Astrocyte (in vitro differentiated cells and primary cell): Measurements from ENCODE around the gene MLF2. TPM values are rescaled to one million over a fixed set of nuclear protein-coding genes. Genes with fewer than 3 reads are reported as not detected.

Experiments
- DNase-seq: peaks from one replicate; pipeline ENCODE4 v3.0.0-alpha.2; 2010; ENCODE audit warnings: low read depth
- FAIRE-seq: peaks from 2 replicates; lab custom pipeline; 2011; peaks lifted over from hg19 to GRCh38; lab: Jason Lieb, UNC
- H2AFZ ChIP-seq: 2 replicates; pipeline ENCODE4 v1.6.0; 2012; ENCODE audit warnings: low read depth, low read length, inconsistent platforms
- H3K27ac ChIP-seq: 2 replicates; pipeline ENCODE4 v1.5.1; 2011; ENCODE audit warnings: low read depth, low read length, inconsistent platforms
- H3K27me3 ChIP-seq: 2 replicates; pipeline ENCODE4 v1.6.0; 2011; ENCODE audit warnings: low read length, inconsistent platforms; ENCODE audit not compliant: insufficient read depth
- H3K36me3 ChIP-seq: 2 replicates; pipeline ENCODE4 v1.5.1; 2011; ENCODE audit warnings: low read length, inconsistent platforms; ENCODE audit not compliant: insufficient read depth
- H3K4me1 ChIP-seq: 2 replicates; pipeline ENCODE4 v1.5.1; 2011; ENCODE audit warnings: low read length, inconsistent platforms; ENCODE audit not compliant: insufficient read depth
- H3K4me2 ChIP-seq: 2 replicates; pipeline ENCODE4 v1.6.0; 2012; ENCODE audit warnings: low read length, inconsistent platforms
- H3K4me3 ChIP-seq: 2 replicates; pipeline ENCODE4 v1.5.1; 2011; ENCODE audit warnings: low read depth, mild to moderate bottlenecking, low read length, inconsistent platforms; ENCODE audit not compliant: insufficient read depth
- H3K79me2 ChIP-seq: 2 replicates; pipeline ENCODE4 v1.6.0; 2012; ENCODE audit warnings: mild to moderate bottlenecking, low read length, inconsistent platforms; ENCODE audit not compliant: insufficient read depth
- H3K9ac ChIP-seq: 2 replicates; pipeline ENCODE4 v1.6.0; 2012; ENCODE audit warnings: mild to moderate bottlenecking, low read length, inconsistent platforms
- H3K9me3 ChIP-seq: 2 replicates; pipeline ENCODE4 v1.5.1; 2012; ENCODE audit warnings: low read depth, mild to moderate bottlenecking, low read length, inconsistent platforms; ENCODE audit not compliant: insufficient read depth
- H4K20me1 ChIP-seq: 2 replicates; pipeline ENCODE4 v1.6.0; 2012; ENCODE audit warnings: low read length, inconsistent platforms; ENCODE audit not compliant: insufficient read depth
- H3K27ac Mint-ChIP-seq: one replicate; pipeline ENCODE4 v1.8.0; 2021; ENCODE audit warnings: mild to moderate bottlenecking, mixed read lengths; ENCODE audit not compliant: unreplicated experiment
- H3K27me3 Mint-ChIP-seq: one replicate; pipeline ENCODE4 v1.8.0; 2021; ENCODE audit warnings: low read depth, mixed read lengths; ENCODE audit not compliant: unreplicated experiment
- H3K36me3 Mint-ChIP-seq: one replicate; pipeline ENCODE4 v1.8.0; 2021; ENCODE audit warnings: low read depth, mixed read lengths; ENCODE audit not compliant: unreplicated experiment
- H3K4me1 Mint-ChIP-seq: one replicate; pipeline ENCODE4 v1.8.0; 2021; ENCODE audit warnings: low read depth, mixed read lengths; ENCODE audit not compliant: unreplicated experiment
- H3K4me3 Mint-ChIP-seq: one replicate; pipeline ENCODE4 v1.8.0; 2021; ENCODE audit warnings: mild to moderate bottlenecking, moderate library complexity, mixed read lengths; ENCODE audit not compliant: unreplicated experiment
- H3K9me3 Mint-ChIP-seq: one replicate; pipeline ENCODE4 v1.8.0; 2021; ENCODE audit warnings: mild to moderate bottlenecking, mixed read lengths; ENCODE audit not compliant: unreplicated experiment
- EZH2 ChIP-seq: IDR thresholded peaks from 2 replicates; pipeline ENCODE4 v1.6.1; 2012; ENCODE audit warnings: mild to moderate bottlenecking, low read length, inconsistent platforms; ENCODE audit not compliant: insufficient read depth
- total RNA-seq: library from RNA; stranded (reverse); gene quantifications from 2 replicates; pipeline ENCODE4 v1.2.1, GENCODE V29; 2021
- TF ChIP-seq, protein P1 (sequence below): IDR thresholded peaks from 2 replicates; pipeline ENCODE4 v1.5.1; 2011; ENCODE audit warnings: low read depth, mild to moderate bottlenecking, inconsistent platforms, low read length, moderate library complexity; ENCODE audit not compliant: insufficient read depth

MLF2 gene
- total RNA-seq, 1 donor from 2014 or later, result 316 TPM

DNA sequence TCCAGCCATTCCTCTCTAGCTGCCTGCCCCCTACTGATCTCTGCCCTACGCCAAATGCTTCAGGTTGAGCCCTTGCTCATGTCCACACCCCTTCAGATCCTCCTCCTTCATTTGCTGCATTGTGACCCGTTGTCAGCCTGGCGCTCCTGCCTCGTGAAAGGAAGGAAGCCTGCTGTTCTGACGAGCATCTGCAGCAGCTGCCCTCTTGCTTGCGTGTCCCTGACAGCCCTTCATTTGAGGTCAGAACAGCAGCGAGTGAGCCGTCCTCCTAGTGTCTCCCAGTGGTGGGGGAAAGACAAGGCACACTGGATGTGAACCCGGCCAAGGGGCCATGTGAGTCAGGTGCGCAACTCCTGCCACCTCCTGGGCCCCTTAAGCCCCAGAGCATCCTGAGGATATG lies 49.3 kb downstream of the MLF2 start:
- Mint-ChIP-seq H3K27me3 (peaks cover 34% of the 10 kb centered on the region), H3K4me3 (no peak overlapping the region), H3K27ac (no peak overlapping the region), H3K36me3 (no peaks in the 10 kb centered on the region), H3K9me3 (peaks cover under 1% of the 10 kb centered on the region), H3K4me1 (peaks cover 3% of the 10 kb centered on the region)
- Histone ChIP-seq H3K4me3 (no peak overlapping the region), H3K9me3 (no peaks in the 10 kb centered on the region), H2AFZ (no peak overlapping the region), H3K4me1 (peaks cover 5% of the 10 kb centered on the region), H3K27ac (no peak overlapping the region), H3K79me2 (no peaks in the 10 kb centered on the region), H4K20me1 (no peaks in the 10 kb centered on the region), H3K9ac (no peak overlapping the region), H3K4me2 (no peak overlapping the region), H3K36me3 (no peaks in the 10 kb centered on the region), H3K27me3 (peaks cover 27% of the 10 kb centered on the region)
- TF ChIP-seq, protein P1, sequence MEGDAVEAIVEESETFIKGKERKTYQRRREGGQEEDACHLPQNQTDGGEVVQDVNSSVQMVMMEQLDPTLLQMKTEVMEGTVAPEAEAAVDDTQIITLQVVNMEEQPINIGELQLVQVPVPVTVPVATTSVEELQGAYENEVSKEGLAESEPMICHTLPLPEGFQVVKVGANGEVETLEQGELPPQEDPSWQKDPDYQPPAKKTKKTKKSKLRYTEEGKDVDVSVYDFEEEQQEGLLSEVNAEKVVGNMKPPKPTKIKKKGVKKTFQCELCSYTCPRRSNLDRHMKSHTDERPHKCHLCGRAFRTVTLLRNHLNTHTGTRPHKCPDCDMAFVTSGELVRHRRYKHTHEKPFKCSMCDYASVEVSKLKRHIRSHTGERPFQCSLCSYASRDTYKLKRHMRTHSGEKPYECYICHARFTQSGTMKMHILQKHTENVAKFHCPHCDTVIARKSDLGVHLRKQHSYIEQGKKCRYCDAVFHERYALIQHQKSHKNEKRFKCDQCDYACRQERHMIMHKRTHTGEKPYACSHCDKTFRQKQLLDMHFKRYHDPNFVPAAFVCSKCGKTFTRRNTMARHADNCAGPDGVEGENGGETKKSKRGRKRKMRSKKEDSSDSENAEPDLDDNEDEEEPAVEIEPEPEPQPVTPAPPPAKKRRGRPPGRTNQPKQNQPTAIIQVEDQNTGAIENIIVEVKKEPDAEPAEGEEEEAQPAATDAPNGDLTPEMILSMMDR, result no peak
- no peak for TF ChIP-seq EZH2
- FAIRE-seq (no peak), DNase-seq (no peak)

DNA sequence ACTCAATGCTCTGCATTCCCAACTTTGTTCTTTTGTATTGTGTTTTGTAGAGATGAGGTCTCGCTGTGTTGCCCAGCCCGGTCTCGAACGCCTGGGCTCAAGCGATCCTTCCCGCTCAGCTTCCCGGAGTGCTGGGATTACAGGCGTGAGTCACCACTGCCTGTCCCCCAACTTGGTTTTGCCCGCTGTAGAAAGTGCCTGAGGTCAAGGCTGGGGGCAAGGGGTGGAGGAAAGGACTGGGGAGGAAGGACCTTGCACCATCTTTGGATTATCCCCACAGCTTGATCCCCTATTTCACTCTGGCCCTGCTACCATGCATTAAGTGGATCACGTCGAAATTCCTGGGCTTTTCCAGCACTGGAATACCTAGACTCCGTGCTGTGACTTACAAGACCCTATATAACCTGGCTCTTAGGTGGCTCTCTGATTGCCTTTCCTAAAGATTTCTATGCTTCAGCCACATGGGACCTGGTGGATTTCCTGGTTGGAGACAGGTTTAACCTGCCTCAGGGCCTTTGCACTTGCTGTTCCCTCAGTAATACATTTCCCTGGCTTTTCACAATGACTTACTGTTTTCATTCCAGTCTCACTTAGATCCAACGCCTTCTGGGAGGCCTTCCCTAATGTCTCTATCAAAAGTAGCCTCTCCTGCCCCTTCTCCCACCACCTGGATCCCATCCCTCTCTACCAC lies 51.7 kb downstream of the MLF2 start:
- no peaks in the 10 kb centered on the region for H4K20me1 ChIP-seq
- Mint-ChIP-seq H3K27me3 (peaks cover 36% of the 10 kb centered on the region), H3K4me3 (peak overlapping the region; percentile 85), H3K36me3 (no peaks in the 10 kb centered on the region), H3K4me1 (peaks cover 14% of the 10 kb centered on the region), H3K9me3 (no peaks in the 10 kb centered on the region), H3K27ac (no peak overlapping the region)
- peak overlapping the region; percentile 86 for H3K4me2 ChIP-seq
- no peaks in the 10 kb centered on the region for H3K36me3 ChIP-seq
- H3K4me1 ChIP-seq, result peaks cover 5% of the 10 kb centered on the region
- FAIRE-seq (no peak), DNase-seq (no peak)
- no peak for TF ChIP-seq EZH2
- TF ChIP-seq, protein P1, result no peak
- peak overlapping the region; percentile 54 for H3K9ac ChIP-seq
- H3K9me3 ChIP-seq, result no peaks in the 10 kb centered on the region
- no peaks in the 10 kb centered on the region for H3K79me2 ChIP-seq
- H2AFZ ChIP-seq, result peak overlapping the region; percentile 70
- H3K27me3 ChIP-seq, result peaks cover 28% of the 10 kb centered on the region
- H3K4me3 ChIP-seq, result peak overlapping the region; percentile 43
- no peak overlapping the region for H3K27ac ChIP-seq

DNA sequence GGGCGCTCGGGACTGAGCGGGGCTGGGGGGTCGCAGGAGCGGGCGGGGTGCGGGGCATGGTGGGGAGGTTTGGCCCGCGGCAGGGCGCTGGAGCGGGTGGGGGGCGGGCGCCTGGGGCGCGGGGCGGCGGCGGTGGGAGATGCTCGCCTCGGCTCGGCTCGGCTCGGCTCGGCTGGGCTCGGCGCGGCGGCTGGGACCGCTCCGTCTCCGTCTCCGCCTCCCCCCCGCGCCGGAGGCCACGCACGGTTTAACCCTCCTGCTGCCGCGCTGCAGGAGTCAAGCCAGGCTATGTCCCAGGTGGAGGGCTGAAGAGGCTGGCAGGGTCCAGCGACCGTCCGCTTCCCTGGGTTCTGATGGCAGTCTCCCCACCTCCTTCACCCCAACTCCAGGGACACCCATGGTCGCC lies 52.3 kb downstream of the MLF2 start, which contains the start of gene PIANP:
Gene PIANP (minus strand): TSS at position 170 of the 406 bp plus-strand sequence. CDS start 2,754 bp downstream, outside the sequence.
- peak within 1 kb of the TSS; percentile 67 for H3K9ac ChIP-seq
- FAIRE-seq (no peak), DNase-seq (no peak)
- H4K20me1 ChIP-seq, result no peaks in the 10 kb centered on the region
- Mint-ChIP-seq H3K4me1 (peaks cover 19% of the 10 kb centered on the region), H3K4me3 (peak within 1 kb of the TSS; percentile 85), H3K27me3 (peaks cover 37% of the 10 kb centered on the region), H3K9me3 (no peaks in the 10 kb centered on the region), H3K27ac (peak within 1 kb of the TSS; percentile 70), H3K36me3 (no peaks in the 10 kb centered on the region)
- no peaks in the 10 kb centered on the region for H3K79me2 ChIP-seq
- peaks cover 5% of the 10 kb centered on the region for H3K4me1 ChIP-seq
- peak within 1 kb of the TSS; percentile 57 for H3K4me3 ChIP-seq
- H3K9me3 ChIP-seq, result no peaks in the 10 kb centered on the region
- H3K27me3 ChIP-seq, result peaks cover 28% of the 10 kb centered on the region
- H2AFZ ChIP-seq, result peak within 1 kb of the TSS; percentile 77
- no peak for TF ChIP-seq EZH2
- TF ChIP-seq, protein P1, result no peak
- H3K27ac ChIP-seq, result no peak within 1 kb of the TSS
- peak within 1 kb of the TSS; percentile 86 for H3K4me2 ChIP-seq
- no peaks in the 10 kb centered on the region for H3K36me3 ChIP-seq
